OCI-LY7 (cell line): ENCODE data around the gene IER3. TPM values are rescaled to one million over a fixed set of nuclear protein-coding genes. Genes with fewer than 3 reads are reported as not detected.

Source experiments
- BruUV-seq: library from RNA; stranded (reverse); fragments of 400-500 nt; replicated peaks from 2 replicates; lab custom pipeline; 2021; lab: Mats Ljungman, UMichigan
- CTCF ChIA-PET: fragments of 300-600 bp; sonication (Branson Sonifier 250); formaldehyde crosslinking; loops from one replicate; lab custom pipeline; 2022; ENCODE audit warnings: antibody characterized with exemption; ENCODE audit not compliant: unreplicated experiment; lab: Charles Lee
- POLR2A ChIA-PET: fragments of 300-600 bp; sonication (Branson Sonifier 250); formaldehyde crosslinking; loops from one replicate; lab custom pipeline; 2022; ENCODE audit warnings: antibody characterized with exemption; lab: Charles Lee
- DNase-seq: peaks from one replicate; pipeline ENCODE4 v3.0.0-alpha.2; 2015; ENCODE audit warnings: low spot score
- H2AFZ ChIP-seq: fragments of 200-600 bp; sonication (generic), shearing (Covaris generic); 2 replicates; pipeline ENCODE4 v1.6.1; 2014; ENCODE audit warnings: mild to moderate bottlenecking, antibody characterized with exemption, low read length, moderate library complexity
- H3K27ac ChIP-seq: fragments of 200-600 bp; sonication (generic); 2 replicates; pipeline ENCODE4 v1.5.1; 2014; ENCODE audit warnings: mixed run types, low read depth, mild to moderate bottlenecking, moderate library complexity, low read length, inconsistent platforms; ENCODE audit not compliant: poor library complexity, severe bottlenecking
- H3K36me3 ChIP-seq: fragments of 200-600 bp; sonication (generic); 2 replicates; pipeline ENCODE4 v1.6.1; 2014; ENCODE audit warnings: mild to moderate bottlenecking, antibody characterized with exemption, low read length, moderate library complexity, mixed read lengths; ENCODE audit not compliant: insufficient read depth
- H3K4me1 ChIP-seq: fragments of 200-600 bp; sonication (generic); 2 replicates; pipeline ENCODE4 v1.5.1; 2014; ENCODE audit warnings: mild to moderate bottlenecking, low read length; ENCODE audit not compliant: insufficient read depth, poor library complexity, severe bottlenecking
- H3K4me2 ChIP-seq: fragments of 200-600 bp; sonication (generic); 2 replicates; pipeline ENCODE4 v1.6.1; 2014; ENCODE audit warnings: mild to moderate bottlenecking, low read length
- H3K4me3 ChIP-seq: fragments of 200-600 bp; sonication (generic); 2 replicates; pipeline ENCODE4 v1.5.1; 2014; ENCODE audit warnings: mild to moderate bottlenecking, low read depth, low read length; ENCODE audit not compliant: poor library complexity, severe bottlenecking
- H3K79me2 ChIP-seq: fragments of 200-600 bp; sonication (generic); 2 replicates; pipeline ENCODE4 v1.6.1; 2016; ENCODE audit warnings: low read depth, mild to moderate bottlenecking, low read length, moderate library complexity, mixed read lengths; ENCODE audit not compliant: insufficient read depth
- H3K9me2 ChIP-seq: fragments of 200-600 bp; sonication (generic); 2 replicates; pipeline ENCODE4 v1.6.1; 2016; ENCODE audit warnings: mild to moderate bottlenecking, low read length, mixed read lengths; ENCODE audit not compliant: insufficient read depth
- H3K9me3 ChIP-seq: fragments of 200-600 bp; sonication (generic); 2 replicates; pipeline ENCODE4 v1.6.1; 2014; ENCODE audit warnings: mild to moderate bottlenecking, mixed run types, low read length, mixed read lengths
- H4K20me1 ChIP-seq: fragments of 200-600 bp; sonication (generic); 2 replicates; pipeline ENCODE4 v1.6.1; 2014; ENCODE audit warnings: mild to moderate bottlenecking, antibody characterized with exemption, low read length, moderate library complexity, mixed read lengths; ENCODE audit not compliant: insufficient read depth
- CTCF ChIP-seq: fragments of 200-600 bp; sonication (generic); conservative IDR thresholded peaks from 2 replicates; pipeline ENCODE4 v1.5.1; 2014; ENCODE audit warnings: mild to moderate bottlenecking, antibody characterized with exemption, low read length, moderate library complexity, mixed read lengths
- EZH2phosphoT487 ChIP-seq: fragments of 200-600 bp; sonication (generic); IDR thresholded peaks from 2 replicates; pipeline ENCODE4 v1.6.1; 2018; ENCODE audit warnings: low read depth, borderline replicate concordance, mild to moderate bottlenecking, mixed run types, antibody characterized with exemption, low read length, moderate library complexity, mixed read lengths
- intact Hi-C: fragments of 100-400 bp; cut with micrococcal nuclease; formaldehyde crosslinking; loops from one replicate; pipeline ENCODE4 v1.10.0; 2022; ENCODE audit not compliant: unreplicated experiment
- small RNA-seq: library from RNA; depleted of rRNA; stranded (forward); fragments of <200 nt; gene quantifications from one replicate; pipeline ENCODE3, GENCODE V24; 2014
- total RNA-seq, 2 experiments: library from RNA; depleted of rRNA in 1 of 2; stranded (reverse); fragments of >200 nt in 1 of 2; shearing (Covaris generic) in 1 of 2; gene quantifications; 2 replicates each; pipeline ENCODE4 v1.2.3, GENCODE V29; 2014 to 2022

The IER3 gene
- total RNA-seq, 2 experiments from 2014 or later, result 1.3 to 2.8 TPM

- intact Hi-C loops, result no loop called here
- Histone ChIP-seq H3K4me3 (no peak overlapping the region), H3K9me2 (no peaks in the 10 kb centered on the region), H3K79me2 (no peaks in the 10 kb centered on the region), H3K4me1 (no peaks in the 10 kb centered on the region), H3K4me2 (no peak overlapping the region), H2AFZ (no peak overlapping the region), H3K36me3 (peaks cover 82% of the 10 kb centered on the region), H4K20me1 (no peaks in the 10 kb centered on the region), H3K27ac (no peak overlapping the region), H3K9me3 (no peaks in the 10 kb centered on the region)
- no peak for DNase-seq
- TF ChIP-seq CTCF (no peak), EZH2phosphoT487 (no peak)
- ChIA-PET POLR2A (no interaction called here), CTCF (no interaction called here)
- BruUV-seq, result no TSS peak
Observed at GRCh38 chr6:30703011-30703410, 41.3 kb downstream of the IER3 start.

GRCh38 chr6:30700340-30700739 lies 44.0 kb downstream of the IER3 start:
- Histone ChIP-seq H3K9me2 (no peaks in the 10 kb centered on the region), H3K79me2 (no peaks in the 10 kb centered on the region), H4K20me1 (no peaks in the 10 kb centered on the region), H2AFZ (no peak overlapping the region), H3K4me1 (no peaks in the 10 kb centered on the region), H3K9me3 (no peaks in the 10 kb centered on the region), H3K4me2 (no peak overlapping the region), H3K4me3 (no peak overlapping the region), H3K36me3 (peaks cover 60% of the 10 kb centered on the region), H3K27ac (no peak overlapping the region)
- no TSS peak for BruUV-seq
- no peak for DNase-seq
- intact Hi-C loops, result no loop called here
- POLR2A ChIA-PET, result interaction anchor here (0.6 kb wide), 1 partner anchor 20 kb away, joined by 3 read pairs; the partner anchor contains the start of gene TUBB
- CTCF ChIA-PET, result no interaction called here
- no peak for TF ChIP-seq EZH2phosphoT487
- no peak for TF ChIP-seq CTCF

GRCh38 chr6:30696432-30696831 lies 47.9 kb downstream of the IER3 start:
- DNase-seq, result no peak
- Histone ChIP-seq H3K4me3 (no peak overlapping the region), H3K27ac (no peak overlapping the region), H3K4me1 (peaks cover 7% of the 10 kb centered on the region), H3K36me3 (peaks cover 22% of the 10 kb centered on the region), H3K79me2 (no peaks in the 10 kb centered on the region), H2AFZ (no peak overlapping the region), H3K9me2 (no peaks in the 10 kb centered on the region), H3K9me3 (no peaks in the 10 kb centered on the region), H4K20me1 (no peaks in the 10 kb centered on the region), H3K4me2 (no peak overlapping the region)
- TF ChIP-seq EZH2phosphoT487, result no peak
- intact Hi-C loops, result no loop called here
- no TSS peak for BruUV-seq
- CTCF ChIA-PET, result no interaction called here
- POLR2A ChIA-PET, result interaction anchor here (0.9 to 1.0 kb wide), 2 partner anchors 15 to 21 kb away, joined by 3 read pairs; partner anchors contain the start of gene MDC1

Small RNA genes lying within 50 kb of the gene (small RNA-seq; reads per million reads assigned to genes)
- gene RF00019, result not detected
- gene RN7SL353P, result not detected

Other genes starting within 250 kb of the IER3 start
- 51.2 and 66.4 TPM in 2 replicates for gene GNL1, start 188.1 kb downstream of the IER3 start, total RNA-seq (2014; rRNA removed; shearing (Covaris generic))
- gene GNL1, start 188.1 kb downstream of the IER3 start, total RNA-seq (2022), result 114 and 116 TPM in 2 replicates
- gene PRR3, start 187.3 kb downstream of the IER3 start, total RNA-seq (2014; rRNA removed; shearing (Covaris generic)), result 16.7 and 25.2 TPM in 2 replicates
- gene PRR3, start 187.3 kb downstream of the IER3 start, total RNA-seq (2022), result 34.9 and 36.3 TPM in 2 replicates
- gene ABCF1, start 173.1 kb downstream of the IER3 start, total RNA-seq (2014; rRNA removed; shearing (Covaris generic)), result 53.0 and 126 TPM in 2 replicates
- 83.1 and 86.7 TPM in 2 replicates for gene ABCF1, start 173.1 kb downstream of the IER3 start, total RNA-seq (2022)
- 103 and 126 TPM in 2 replicates for gene PPP1R10, start 127.3 kb downstream of the IER3 start, total RNA-seq (2014; rRNA removed; shearing (Covaris generic))
- 150 and 155 TPM in 2 replicates for gene PPP1R10, start 127.3 kb downstream of the IER3 start, total RNA-seq (2022)
- 44.2 and 59.0 TPM in 2 replicates for gene MRPS18B, start 126.7 kb downstream of the IER3 start, total RNA-seq (2014; rRNA removed; shearing (Covaris generic))
- gene MRPS18B, start 126.7 kb downstream of the IER3 start, total RNA-seq (2022), result 77.3 and 79.6 TPM in 2 replicates
- 4.7 and 10.4 TPM in 2 replicates for gene ATAT1, start 117.7 kb downstream of the IER3 start, total RNA-seq (2014; rRNA removed; shearing (Covaris generic))
- 17.8 and 19.6 TPM in 2 replicates for gene ATAT1, start 117.7 kb downstream of the IER3 start, total RNA-seq (2022)
- gene C6orf136, start 97.4 kb downstream of the IER3 start, total RNA-seq (2014; rRNA removed; shearing (Covaris generic)), result 9.1 and 14.7 TPM in 2 replicates
- 26.7 and 29.5 TPM in 2 replicates for gene C6orf136, start 97.4 kb downstream of the IER3 start, total RNA-seq (2022)
- gene DHX16, start 71.5 kb downstream of the IER3 start, total RNA-seq (2014; rRNA removed; shearing (Covaris generic)), result 27.1 and 30.5 TPM in 2 replicates
- gene DHX16, start 71.5 kb downstream of the IER3 start, total RNA-seq (2022), result 32.1 and 37.5 TPM in 2 replicates
- gene PPP1R18, start 57.9 kb downstream of the IER3 start, total RNA-seq (2014; rRNA removed; shearing (Covaris generic)), result 65.2 and 66.9 TPM in 2 replicates
- gene PPP1R18, start 57.9 kb downstream of the IER3 start, total RNA-seq (2022), result 106 and 109 TPM in 2 replicates
- gene NRM, start 53.6 kb downstream of the IER3 start, total RNA-seq (2014; rRNA removed; shearing (Covaris generic)), result 13.6 and 18.6 TPM in 2 replicates
- 36.7 and 44.0 TPM in 2 replicates for gene NRM, start 53.6 kb downstream of the IER3 start, total RNA-seq (2022)
- gene MDC1, start 27.3 kb downstream of the IER3 start, total RNA-seq (2014; rRNA removed; shearing (Covaris generic)), result 35.0 and 41.6 TPM in 2 replicates
- gene MDC1, start 27.3 kb downstream of the IER3 start, total RNA-seq (2022), result 107 and 133 TPM in 2 replicates
- gene TUBB, start 24.2 kb downstream of the IER3 start, total RNA-seq (2014; rRNA removed; shearing (Covaris generic)), result 1,287 and 1,346 TPM in 2 replicates
- gene TUBB, start 24.2 kb downstream of the IER3 start, total RNA-seq (2022), result 1,244 and 1,350 TPM in 2 replicates
- 66.7 and 70.7 TPM in 2 replicates for gene FLOT1, start 1.9 kb downstream of the IER3 start, total RNA-seq (2014; rRNA removed; shearing (Covaris generic))
- gene FLOT1, start 1.9 kb downstream of the IER3 start, total RNA-seq (2022), result 108 and 117 TPM in 2 replicates
- gene DDR1, start 140.0 kb upstream of the IER3 start, total RNA-seq (2014; rRNA removed; shearing (Covaris generic)), result 14.0 and 15.4 TPM in 2 replicates
- 24.6 and 30.3 TPM in 2 replicates for gene DDR1, start 140.0 kb upstream of the IER3 start, total RNA-seq (2022)
- gene GTF2H4, start 163.7 kb upstream of the IER3 start, total RNA-seq (2014; rRNA removed; shearing (Covaris generic)), result 30.5 and 38.4 TPM in 2 replicates
- 45.8 and 48.7 TPM in 2 replicates for gene GTF2H4, start 163.7 kb upstream of the IER3 start, total RNA-seq (2022)
- 71.4 and 81.8 TPM in 2 replicates for gene VARS2, start 169.7 kb upstream of the IER3 start, total RNA-seq (2014; rRNA removed; shearing (Covaris generic))
- gene VARS2, start 169.7 kb upstream of the IER3 start, total RNA-seq (2022), result 98.9 and 105 TPM in 2 replicates
- gene SFTA2, start 187.6 kb upstream of the IER3 start, total RNA-seq (2014; rRNA removed; shearing (Covaris generic)), result not detected in 2 replicates
- gene SFTA2, start 187.6 kb upstream of the IER3 start, total RNA-seq (2022), result not detected in 2 replicates
- not detected in 2 replicates for gene MUCL3, start 196.4 kb upstream of the IER3 start, total RNA-seq (2014; rRNA removed; shearing (Covaris generic))
- gene MUCL3, start 196.4 kb upstream of the IER3 start, total RNA-seq (2022), result not detected in 2 replicates
- gene MUC21, start 239.2 kb upstream of the IER3 start, total RNA-seq (2014; rRNA removed; shearing (Covaris generic)), result not detected in 2 replicates
- not detected in 2 replicates for gene MUC21, start 239.2 kb upstream of the IER3 start, total RNA-seq (2022)